GM10266 (cell line): Measurements from ENCODE around the gene RASGRF2.

Experiments used
- DNase-seq: peaks from one replicate; pipeline ENCODE4 v3.0.0; 2012; ENCODE audit errors: extremely low spot score
- CTCF ChIP-seq: IDR thresholded peaks from 2 replicates; pipeline ENCODE4 v1.5.1; 2012; ENCODE audit warnings: mild to moderate bottlenecking, low read depth; ENCODE audit not compliant: control insufficient read depth, insufficient read depth; ENCODE audit errors: missing control alignments

The RASGRF2 gene

DNA sequence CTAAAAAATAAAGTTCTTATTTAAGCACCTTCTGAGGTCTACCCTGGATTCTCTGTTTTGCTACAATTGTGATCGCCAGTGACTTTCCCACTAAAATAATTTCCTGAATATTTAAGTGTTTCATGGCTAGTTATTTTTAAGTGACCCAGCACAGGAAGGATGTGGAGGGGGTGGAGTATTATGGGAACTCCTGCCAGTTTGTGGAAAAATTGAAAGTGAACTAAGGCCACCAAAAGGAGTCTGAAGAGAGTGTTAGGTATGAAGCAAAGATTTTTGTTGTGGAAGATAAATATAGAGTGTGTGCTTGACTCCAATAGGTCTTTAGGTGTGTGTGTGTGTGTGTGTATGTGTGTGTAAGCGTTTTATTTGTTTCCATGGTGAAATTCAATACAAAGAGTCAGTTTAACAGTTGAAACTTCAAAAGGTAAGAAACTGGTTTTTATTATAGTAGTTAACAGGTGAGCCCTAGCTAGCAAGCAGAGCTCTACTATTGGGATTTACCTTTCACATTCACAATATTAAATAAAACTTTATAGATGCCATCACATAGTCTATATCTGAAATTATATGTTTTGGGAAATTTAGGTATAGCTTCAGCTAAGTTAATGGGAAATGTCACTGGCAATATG, 25.6 kb downstream of the RASGRF2 start:
- no peak for TF ChIP-seq CTCF
- DNase-seq, result no peak

GRCh38 chr5:80986382-80986781, 26.2 kb downstream of the RASGRF2 start:
- no peak for TF ChIP-seq CTCF
- DNase-seq, result no peak

GRCh38 chr5:80987078-80987766, 27.1 kb downstream of the RASGRF2 start:
- no peak for DNase-seq
- no peak for TF ChIP-seq CTCF

- no peak for TF ChIP-seq CTCF
- DNase-seq, result no peak
Measured at GRCh38 chr5:80988419-80988935, 28.3 kb downstream of the RASGRF2 start.

DNA sequence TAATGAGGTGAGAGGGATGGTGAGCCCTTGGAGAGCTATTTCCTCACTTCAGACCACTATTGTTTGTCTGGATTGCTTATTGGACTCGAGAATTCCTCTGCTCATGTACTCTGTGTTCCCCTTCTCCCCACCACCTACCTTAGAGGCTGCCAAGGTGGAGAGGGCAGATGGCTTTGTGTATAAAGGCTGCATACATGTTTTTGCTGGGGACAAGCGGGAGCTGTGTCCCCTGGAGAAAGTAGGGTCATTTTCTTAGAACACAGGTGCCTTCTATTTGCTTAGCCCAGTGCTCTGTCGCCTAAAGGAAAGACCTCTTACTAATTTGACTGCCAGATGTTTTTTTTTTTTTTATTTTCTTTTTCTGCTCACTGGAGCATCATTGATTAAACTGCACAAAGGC, 29.7 kb downstream of the RASGRF2 start:
- DNase-seq, result no peak
- TF ChIP-seq CTCF, result no peak

GRCh38 chr5:80990527-80990926, 30.4 kb downstream of the RASGRF2 start:
- no peak for TF ChIP-seq CTCF
- DNase-seq, result no peak

DNA sequence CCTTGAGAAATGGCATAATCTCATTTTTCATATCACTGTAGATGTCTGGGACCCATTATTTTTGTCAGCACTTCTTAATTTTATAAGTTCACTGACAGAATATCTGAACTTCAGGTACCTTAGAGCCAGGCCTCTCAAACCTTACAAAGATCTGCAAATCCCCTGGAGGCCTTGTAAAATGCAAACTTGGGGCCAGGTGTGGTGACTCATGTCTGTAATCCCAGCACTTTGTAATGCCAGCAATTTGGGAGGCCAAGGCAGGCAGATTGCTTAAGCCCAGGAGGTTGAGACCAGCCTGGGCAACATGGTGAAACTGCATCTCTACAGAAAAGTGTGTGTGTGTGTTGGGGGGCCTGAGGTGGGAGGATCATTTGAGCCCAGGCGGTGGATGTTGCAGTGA, 30.8 kb downstream of the RASGRF2 start:
- no peak for TF ChIP-seq CTCF
- no peak for DNase-seq
